Stimulated activated CD4-positive, alpha-beta T cell treated with anti-CD3 and anti-CD28 coated beads, TNF-alpha, amount 100 ng/mL, for 4 hours (primary cell): ENCODE measurements around the gene OPA1.

Experiments used
- DNase-seq, 3 experiments: peaks; one replicate each; pipeline ENCODE4 v3.0.0-alpha.2; 2020; ENCODE audit warnings: low read depth in 3 of 3

Gene OPA1

GRCh38 chr3:193650585-193650984 is 57.6 kb downstream of the OPA1 start:
- no peak for DNase-seq

GRCh38 chr3:193655831-193656433 is 62.9 kb downstream of the OPA1 start:
- DNase-seq: no peak

GRCh38 chr3:193656445-193656844 is 63.4 kb downstream of the OPA1 start:
- DNase-seq: no peak

- DNase-seq: no peak
Measured at GRCh38 chr3:193656878-193657282, 63.9 kb downstream of the OPA1 start.

GRCh38 chr3:193660171-193660570 is 67.2 kb downstream of the OPA1 start:
- DNase-seq: no peak

- DNase-seq: no peak
Measured at GRCh38 chr3:193660698-193661411, 67.8 kb downstream of the OPA1 start.

GRCh38 chr3:193662757-193663322 is 69.8 kb downstream of the OPA1 start:
- no peak for DNase-seq

GRCh38 chr3:193665370-193665989 is 72.5 kb downstream of the OPA1 start:
- DNase-seq: no peak

- DNase-seq: no peak
Measured at GRCh38 chr3:193673845-193674244, 80.8 kb downstream of the OPA1 start.

GRCh38 chr3:193674714-193675113 is 81.7 kb downstream of the OPA1 start:
- no peak for DNase-seq

- no peak for DNase-seq
Measured at GRCh38 chr3:193677734-193678133, 84.7 kb downstream of the OPA1 start.

- no peak for DNase-seq
Measured at GRCh38 chr3:193680220-193680619, 87.2 kb downstream of the OPA1 start.

GRCh38 chr3:193681631-193682030 is 88.6 kb downstream of the OPA1 start:
- DNase-seq: no peak

- no peak for DNase-seq
Measured at GRCh38 chr3:193686665-193687483, 93.9 kb downstream of the OPA1 start.

- DNase-seq: no peak
Measured at GRCh38 chr3:193688834-193689714, 96.1 kb downstream of the OPA1 start.

- no peak for DNase-seq
Measured at GRCh38 chr3:193693774-193694173, 100.8 kb downstream of the OPA1 start.

GRCh38 chr3:193701953-193702635 is 109.1 kb downstream of the OPA1 start:
- DNase-seq: no peak

GRCh38 chr3:193702967-193703366 is 110.0 kb downstream of the OPA1 start:
- DNase-seq: no peak

GRCh38 chr3:193704431-193704830 is 111.4 kb downstream of the OPA1 start:
- DNase-seq: no peak

GRCh38 chr3:193708270-193708669 is 115.3 kb downstream of the OPA1 start:
- DNase-seq: no peak
